Mesendoderm (in vitro differentiated cells): ENCODE measurements around the gene NEGR1.

Source experiments
- DNase-seq: peaks from one replicate; pipeline ENCODE4 v3.0.0; 2013
- H2AK5ac ChIP-seq: 2 replicates; pipeline ENCODE4 v1.6.1; 2013; ENCODE audit warnings: low read length, inconsistent platforms
- H2BK120ac ChIP-seq: 2 replicates; pipeline ENCODE4 v1.6.1; 2013; ENCODE audit warnings: low read depth, mild to moderate bottlenecking, low read length, moderate library complexity, mixed read lengths
- H2BK15ac ChIP-seq: replicated peaks from 2 replicates; pipeline ENCODE4 v1.6.1; 2013; ENCODE audit warnings: low read depth, mild to moderate bottlenecking, moderate library complexity
- H2BK5ac ChIP-seq: 2 replicates; pipeline ENCODE4 v1.6.1; 2013; ENCODE audit warnings: low read length, inconsistent platforms
- H3K18ac ChIP-seq: 2 replicates; pipeline ENCODE4 v1.6.1; 2013; ENCODE audit warnings: mild to moderate bottlenecking, low read length, mixed read lengths
- H3K23ac ChIP-seq: one replicate; pipeline ENCODE4 v1.6.1; 2013; ENCODE audit warnings: low read length
- H3K27ac ChIP-seq: 2 replicates; pipeline ENCODE4 v1.5.1; 2013; ENCODE audit warnings: low read depth, mild to moderate bottlenecking, inconsistent platforms, low read length, moderate library complexity
- H3K27me3 ChIP-seq: 2 replicates; pipeline ENCODE4 v1.6.1; 2013; ENCODE audit warnings: low read length, control low read depth, mild to moderate bottlenecking, inconsistent platforms; ENCODE audit not compliant: insufficient read depth, poor library complexity
- H3K36me3 ChIP-seq: 2 replicates; pipeline ENCODE4 v1.6.1; 2013; ENCODE audit warnings: low read length, inconsistent platforms; ENCODE audit not compliant: control insufficient read depth, insufficient read depth
- H3K4ac ChIP-seq: one replicate; pipeline ENCODE4 v1.6.1; 2013; ENCODE audit warnings: low read depth, mild to moderate bottlenecking, low read length, moderate library complexity
- H3K4me1 ChIP-seq: 2 replicates; pipeline ENCODE4 v1.6.1; 2013; ENCODE audit warnings: low read depth, low read length, inconsistent platforms; ENCODE audit not compliant: control insufficient read depth
- H3K4me2 ChIP-seq: 2 replicates; pipeline ENCODE4 v1.6.1; 2013; ENCODE audit warnings: low read length
- H3K4me3 ChIP-seq: 2 replicates; pipeline ENCODE4 v1.5.1; 2013; ENCODE audit warnings: mild to moderate bottlenecking, low read length
- H3K56ac ChIP-seq: one replicate; pipeline ENCODE4 v1.6.1; 2013; ENCODE audit warnings: low read length
- H3K79me1 ChIP-seq: 2 replicates; pipeline ENCODE4 v1.6.1; 2013; ENCODE audit warnings: low read length, inconsistent platforms
- H3K79me2 ChIP-seq: 2 replicates; pipeline ENCODE4 v1.6.1; 2013; ENCODE audit warnings: mild to moderate bottlenecking, low read length; ENCODE audit not compliant: control insufficient read depth, insufficient read depth
- H3K9ac ChIP-seq: 2 replicates; pipeline ENCODE4 v1.6.1; 2013; ENCODE audit warnings: low read length, inconsistent platforms
- H4K5ac ChIP-seq: one replicate; pipeline ENCODE4 v1.6.1; 2013; ENCODE audit warnings: low read length
- H4K8ac ChIP-seq: one replicate; pipeline ENCODE4 v1.6.1; 2013; ENCODE audit warnings: low read depth, mild to moderate bottlenecking, control low read depth, low read length, moderate library complexity
- WGBS: extraction: QIAGEN DNeasy Blood & Tissue Kit; methylation state at CpG from one replicate; pipeline ENCODE4 v1.1.7; 2013; ENCODE audit warnings: low lambda C conversion rate, missing lambda C conversion rate; ENCODE audit not compliant: insufficient coverage; ENCODE audit errors: extremely low coverage; 5-methylcytosine and 5-hydroxymethylcytosine counted together

The NEGR1 gene

GRCh38 chr1:71859806-71860205, 422.5 kb downstream of the NEGR1 start:
- Histone ChIP-seq H2BK5ac (no peak overlapping the region), H3K9ac (no peak overlapping the region), H3K79me2 (no peaks in the 10 kb centered on the region), H2BK120ac (no peak overlapping the region), H2AK5ac (no peak overlapping the region), H4K8ac (no peak overlapping the region), H4K5ac (no peak overlapping the region), H3K4ac (no peak overlapping the region), H3K27ac (no peak overlapping the region), H3K36me3 (no peaks in the 10 kb centered on the region), H3K4me1 (no peaks in the 10 kb centered on the region), H3K4me3 (no peak overlapping the region), H3K79me1 (no peaks in the 10 kb centered on the region), H3K4me2 (no peak overlapping the region), H3K18ac (no peak overlapping the region), H3K27me3 (no peaks in the 10 kb centered on the region), H3K23ac (no peak overlapping the region), H3K56ac (no peak overlapping the region), H2BK15ac (no peak overlapping the region)
- no CpG with 5 or more reads among the region's 2 CpGs for WGBS
- no peak for DNase-seq

- no CpG with 5 or more reads among the region's 1 CpG for WGBS
- no peak overlapping the region for H2BK5ac ChIP-seq
Observed at GRCh38 chr1:71857862-71858261, 424.5 kb downstream of the NEGR1 start.

GRCh38 chr1:71853360-71853759, 429.0 kb downstream of the NEGR1 start:
- Histone ChIP-seq H3K23ac (no peak overlapping the region), H3K79me2 (no peaks in the 10 kb centered on the region), H3K4me2 (no peak overlapping the region), H3K4ac (no peak overlapping the region), H3K27ac (no peak overlapping the region), H3K4me3 (no peak overlapping the region), H3K27me3 (no peaks in the 10 kb centered on the region), H3K9ac (no peak overlapping the region), H2BK120ac (no peak overlapping the region), H3K79me1 (no peaks in the 10 kb centered on the region), H2BK15ac (no peak overlapping the region), H3K36me3 (no peaks in the 10 kb centered on the region), H3K56ac (no peak overlapping the region), H3K18ac (no peak overlapping the region), H3K4me1 (no peaks in the 10 kb centered on the region), H2BK5ac (no peak overlapping the region), H4K5ac (no peak overlapping the region), H4K8ac (no peak overlapping the region), H2AK5ac (no peak overlapping the region)
- no peak for DNase-seq
- WGBS: no CpG with 5 or more reads among the region's 2 CpGs

More at GRCh38 chr1:71857862-71858261, 424.5 kb downstream of the NEGR1 start:
- Histone ChIP-seq H3K56ac (no peak overlapping the region), H3K79me2 (no peaks in the 10 kb centered on the region), H3K9ac (no peak overlapping the region), H3K4me3 (no peak overlapping the region), H3K27me3 (no peaks in the 10 kb centered on the region), H3K4ac (no peak overlapping the region), H3K27ac (no peak overlapping the region), H3K79me1 (no peaks in the 10 kb centered on the region), H3K36me3 (no peaks in the 10 kb centered on the region), H4K5ac (no peak overlapping the region), H3K23ac (no peak overlapping the region), H3K18ac (no peak overlapping the region), H3K4me1 (no peaks in the 10 kb centered on the region), H4K8ac (no peak overlapping the region), H2BK15ac (no peak overlapping the region), H2BK120ac (no peak overlapping the region), H2AK5ac (no peak overlapping the region), H3K4me2 (no peak overlapping the region)
- DNase-seq: no peak

- H2AK5ac ChIP-seq: no peak overlapping the region
- no peak overlapping the region for H2BK5ac ChIP-seq
- no peak overlapping the region for H3K56ac ChIP-seq
- H3K27ac ChIP-seq: no peak overlapping the region
- H3K4me3 ChIP-seq: no peak overlapping the region
- no peak overlapping the region for H4K8ac ChIP-seq
- H3K27me3 ChIP-seq: no peaks in the 10 kb centered on the region
- no peaks in the 10 kb centered on the region for H3K79me2 ChIP-seq
- WGBS: no CpG with 5 or more reads among the region's 3 CpGs
- no peak overlapping the region for H4K5ac ChIP-seq
- H3K23ac ChIP-seq: no peak overlapping the region
- no peaks in the 10 kb centered on the region for H3K4me1 ChIP-seq
- H2BK15ac ChIP-seq: no peak overlapping the region
- no peak overlapping the region for H3K4me2 ChIP-seq
- H2BK120ac ChIP-seq: no peak overlapping the region
- no peaks in the 10 kb centered on the region for H3K79me1 ChIP-seq
- no peak overlapping the region for H3K18ac ChIP-seq
- H3K4ac ChIP-seq: no peak overlapping the region
- no peak overlapping the region for H3K9ac ChIP-seq
- H3K36me3 ChIP-seq: no peaks in the 10 kb centered on the region
- DNase-seq: no peak
Observed at GRCh38 chr1:71850936-71851335, 431.4 kb downstream of the NEGR1 start.

GRCh38 chr1:71850515-71850914, 431.8 kb downstream of the NEGR1 start:
- Histone ChIP-seq H3K27me3 (no peaks in the 10 kb centered on the region), H2BK15ac (no peak overlapping the region), H4K8ac (no peak overlapping the region), H2BK120ac (no peak overlapping the region), H4K5ac (no peak overlapping the region), H3K79me1 (no peaks in the 10 kb centered on the region), H3K4me3 (no peak overlapping the region), H3K4me1 (no peaks in the 10 kb centered on the region), H3K56ac (no peak overlapping the region), H2BK5ac (no peak overlapping the region), H3K9ac (no peak overlapping the region), H3K18ac (no peak overlapping the region), H3K4me2 (no peak overlapping the region), H3K27ac (no peak overlapping the region), H3K23ac (no peak overlapping the region), H3K4ac (no peak overlapping the region), H3K79me2 (no peaks in the 10 kb centered on the region), H2AK5ac (no peak overlapping the region), H3K36me3 (no peaks in the 10 kb centered on the region)
- DNase-seq: no peak

GRCh38 chr1:71843012-71843411, 439.3 kb downstream of the NEGR1 start:
- H3K56ac ChIP-seq: no peak overlapping the region
- no peak overlapping the region for H3K4me2 ChIP-seq
- no peaks in the 10 kb centered on the region for H3K27me3 ChIP-seq
- H3K27ac ChIP-seq: no peak overlapping the region
- no peak overlapping the region for H2BK5ac ChIP-seq
- H3K9ac ChIP-seq: no peak overlapping the region
- no peak overlapping the region for H3K4me3 ChIP-seq
- H3K18ac ChIP-seq: no peak overlapping the region
- H3K79me1 ChIP-seq: no peaks in the 10 kb centered on the region
- no CpG with 5 or more reads among the region's 2 CpGs for WGBS
- H2BK120ac ChIP-seq: no peak overlapping the region
- no peaks in the 10 kb centered on the region for H3K36me3 ChIP-seq
- H3K23ac ChIP-seq: no peak overlapping the region
- H3K4ac ChIP-seq: no peak overlapping the region
- H3K79me2 ChIP-seq: no peaks in the 10 kb centered on the region
- DNase-seq: no peak
- no peak overlapping the region for H4K8ac ChIP-seq
- H4K5ac ChIP-seq: no peak overlapping the region
- H2AK5ac ChIP-seq: no peak overlapping the region
- H2BK15ac ChIP-seq: no peak overlapping the region
- H3K4me1 ChIP-seq: no peaks in the 10 kb centered on the region
